ENCODE results near the gene WFDC8.

The WFDC8 gene

DNA sequence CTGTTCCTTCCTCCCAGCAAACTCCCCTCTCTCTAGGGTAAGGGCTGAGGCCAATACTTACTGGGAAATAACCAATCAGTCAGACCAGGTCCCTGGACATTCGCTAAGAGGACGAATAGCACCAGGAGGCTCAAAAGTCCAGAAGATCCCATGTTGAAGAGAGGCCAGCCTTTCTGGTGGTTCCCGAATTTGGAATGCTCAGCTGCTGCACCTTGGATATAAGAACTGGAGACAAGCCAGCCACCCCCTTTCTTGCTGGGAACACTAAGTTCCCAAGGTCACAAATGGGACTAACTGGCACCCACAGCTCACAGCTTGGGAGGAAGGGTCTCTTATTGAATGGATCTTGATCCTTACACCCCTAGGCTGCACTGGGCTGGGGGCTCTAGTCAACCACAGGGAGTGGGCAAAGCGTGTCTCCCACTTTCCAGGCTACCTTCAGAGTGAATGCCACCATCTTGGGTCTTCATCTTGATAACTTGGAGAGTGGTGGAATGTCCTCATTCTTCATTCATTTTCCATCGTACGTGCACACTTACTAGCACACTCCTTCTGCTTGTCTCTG, 31.8 kb downstream of the WFDC8 start, which contains the start of gene EPPIN:
Gene EPPIN (minus strand): TSS at position 196 of the 565 bp plus-strand sequence. CDS start 44 bp downstream, at position 152.
- no peak for DNase-seq

DNA sequence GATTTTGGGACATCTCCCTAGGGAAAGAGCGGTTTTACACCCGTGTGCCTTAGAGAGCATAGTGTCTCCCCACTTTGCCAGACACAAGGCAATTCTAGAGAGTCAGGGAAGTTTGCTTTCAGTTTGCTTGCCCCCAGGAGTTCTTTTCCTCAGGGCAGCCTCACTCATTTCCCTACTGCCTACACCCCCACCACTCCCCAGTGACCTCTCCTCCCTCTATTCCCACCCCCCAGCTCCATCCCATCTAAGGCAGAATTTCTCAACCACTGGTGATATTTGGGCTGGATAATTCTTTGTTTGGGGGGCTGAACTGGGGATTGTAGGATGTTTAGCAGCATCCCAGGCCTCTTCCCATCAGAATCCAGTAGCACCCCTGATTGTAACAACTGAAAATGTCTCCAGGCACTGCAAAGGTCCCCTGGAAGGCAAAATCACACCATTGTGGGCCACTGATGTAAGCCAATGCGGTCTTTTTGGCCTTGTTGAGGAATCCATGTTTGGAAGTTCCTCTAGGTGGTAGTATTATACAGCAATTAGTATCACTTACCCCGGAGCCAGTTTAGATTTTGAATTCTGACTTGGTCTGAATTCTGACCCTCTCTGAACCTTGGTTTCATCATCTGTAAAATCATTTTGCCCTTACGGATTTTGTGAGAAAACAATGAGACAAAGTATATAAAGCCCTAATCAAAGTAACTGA, 33.2 kb downstream of the WFDC8 start:
- DNase-seq: no peak

DNA sequence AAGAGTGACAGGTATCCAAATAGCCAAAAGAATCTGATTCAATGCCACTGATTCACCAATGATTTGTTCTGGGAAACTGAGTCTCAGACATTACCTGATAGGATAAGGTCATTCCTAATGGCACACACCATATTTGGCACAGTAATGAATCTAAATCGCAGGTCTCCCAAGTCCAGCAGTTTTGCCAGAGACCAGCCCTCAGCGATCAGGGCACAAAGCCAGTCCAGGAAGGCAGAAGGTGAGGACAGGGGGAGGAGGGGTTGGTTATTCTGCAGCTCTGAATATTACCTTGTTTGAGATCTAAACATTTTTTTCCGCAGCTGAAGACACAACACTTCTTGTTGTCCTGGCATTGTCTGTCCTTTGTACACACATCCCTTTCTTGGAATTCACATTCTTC, 33.7 kb downstream of the WFDC8 start:
- DNase-seq: no peak

DNA sequence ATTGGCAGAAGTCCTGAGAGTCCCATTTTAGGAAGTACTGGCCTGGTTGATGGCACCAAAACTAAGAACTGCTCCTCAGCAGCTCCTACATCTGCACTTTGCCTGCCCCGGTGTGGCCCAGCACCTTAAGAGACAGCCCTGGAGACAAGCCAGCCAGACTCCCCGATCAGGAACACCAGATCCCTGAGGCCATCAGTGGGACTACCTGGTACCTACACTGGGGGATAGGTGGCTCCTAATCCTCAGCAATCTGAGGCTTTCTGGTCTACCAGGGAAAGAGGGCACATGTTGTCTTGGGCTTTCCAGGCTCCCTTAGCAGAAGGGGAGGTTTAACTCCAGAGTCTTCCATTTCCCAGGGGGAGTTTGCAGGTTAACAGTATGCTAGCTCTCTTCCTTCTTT, 39.7 kb downstream of the WFDC8 start, which contains the start of gene WFDC6:
Gene WFDC6 (minus strand): TSS at position 101 of the 400 bp plus-strand sequence. CDS start 75 bp downstream, at position 26.
- no peak for DNase-seq

- no peak for DNase-seq
Measured at GRCh38 chr20:45538209-45538799, 40.8 kb downstream of the WFDC8 start.

- no peak for DNase-seq
Measured at GRCh38 chr20:45527294-45527693, 51.8 kb downstream of the WFDC8 start.

DNA sequence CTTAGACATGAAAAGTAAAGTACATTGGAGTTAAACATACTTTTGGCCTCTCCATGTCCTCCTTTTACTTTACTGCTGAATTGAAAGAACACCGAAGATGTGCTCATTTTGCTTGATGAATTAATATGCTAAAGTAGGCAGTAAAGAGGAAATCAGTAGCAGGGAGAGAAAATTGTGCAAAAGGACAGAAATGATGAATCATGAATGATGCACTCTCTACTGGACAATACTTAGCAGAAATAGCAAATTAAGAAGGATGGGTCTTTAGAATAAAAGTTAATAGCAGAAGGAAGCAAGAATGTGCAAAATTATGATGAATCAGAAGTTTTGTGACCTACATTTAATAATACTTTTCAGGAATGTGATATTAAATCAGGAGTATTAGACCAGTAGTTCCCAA, 55.3 kb downstream of the WFDC8 start:
- no peak for DNase-seq

- DNase-seq: no peak
Measured at GRCh38 chr20:45518282-45518681, 60.8 kb downstream of the WFDC8 start.

DNA sequence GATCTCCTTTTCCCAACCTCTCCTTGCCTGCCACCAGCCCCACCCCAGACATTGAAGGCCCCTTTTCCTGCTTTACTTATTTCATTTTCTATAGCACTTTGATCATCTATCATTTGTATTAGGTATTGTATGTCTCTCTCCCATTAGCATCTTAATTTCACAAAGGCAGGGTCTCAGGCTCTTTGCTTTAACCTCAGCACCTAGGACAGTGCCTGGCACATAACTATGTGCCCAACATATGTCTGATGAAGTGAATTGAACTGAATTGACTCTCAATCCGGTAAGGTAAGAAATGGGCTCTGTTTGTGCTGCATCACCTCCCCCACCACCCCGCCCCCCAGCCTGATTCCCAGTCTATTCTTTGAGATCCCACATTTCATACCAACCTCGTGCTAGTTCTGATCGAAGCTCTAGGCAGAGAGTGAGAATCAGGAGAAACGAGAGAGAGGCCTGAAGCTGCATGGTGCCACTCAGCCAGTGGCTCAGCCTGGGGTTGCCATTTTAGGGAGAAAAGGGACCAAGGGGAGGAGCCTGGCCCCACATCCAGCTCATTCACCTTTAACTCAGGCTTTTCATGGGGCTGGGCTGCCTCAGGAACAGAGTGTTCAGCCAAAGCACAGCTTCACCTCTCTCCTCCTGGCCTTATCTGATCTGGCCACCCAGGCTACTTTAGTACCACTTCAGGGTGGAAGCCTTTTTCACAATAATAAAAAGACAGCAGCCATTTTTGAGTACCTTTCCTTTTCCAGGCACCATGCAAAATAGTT, 63.8 kb downstream of the WFDC8 start, which contains the start of gene SPINT3:
Gene SPINT3 (minus strand): TSS at position 476 of the 767 bp plus-strand sequence. CDS start 14 bp downstream, at position 462.
- DNase-seq: no peak

- DNase-seq: no peak
Measured at GRCh38 chr20:45510242-45510862, 68.7 kb downstream of the WFDC8 start.

DNA sequence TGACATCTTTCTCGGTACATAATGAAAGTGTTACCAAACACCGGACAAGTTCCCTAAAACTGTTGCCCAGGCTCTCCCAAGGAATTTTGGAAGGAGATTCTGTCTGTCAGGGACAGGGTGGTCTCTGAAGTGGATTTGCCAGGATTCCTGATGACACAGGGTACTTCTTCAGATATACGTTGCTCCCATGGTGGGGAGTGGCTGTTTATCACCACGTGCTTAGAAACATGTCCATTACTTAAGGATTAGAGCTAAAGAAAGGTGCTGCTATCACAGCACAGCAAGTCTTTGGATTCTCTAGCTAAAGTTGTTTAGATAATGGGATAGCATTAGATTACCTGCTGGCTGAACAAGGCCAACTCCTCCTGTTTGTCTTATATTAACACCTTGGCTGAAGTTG, 70.0 kb downstream of the WFDC8 start:
- no peak for DNase-seq

- no peak for DNase-seq
Measured at GRCh38 chr20:45508068-45508886, 70.8 kb downstream of the WFDC8 start.

- no peak for DNase-seq
Measured at GRCh38 chr20:45507011-45507820, 71.9 kb downstream of the WFDC8 start.

DNA sequence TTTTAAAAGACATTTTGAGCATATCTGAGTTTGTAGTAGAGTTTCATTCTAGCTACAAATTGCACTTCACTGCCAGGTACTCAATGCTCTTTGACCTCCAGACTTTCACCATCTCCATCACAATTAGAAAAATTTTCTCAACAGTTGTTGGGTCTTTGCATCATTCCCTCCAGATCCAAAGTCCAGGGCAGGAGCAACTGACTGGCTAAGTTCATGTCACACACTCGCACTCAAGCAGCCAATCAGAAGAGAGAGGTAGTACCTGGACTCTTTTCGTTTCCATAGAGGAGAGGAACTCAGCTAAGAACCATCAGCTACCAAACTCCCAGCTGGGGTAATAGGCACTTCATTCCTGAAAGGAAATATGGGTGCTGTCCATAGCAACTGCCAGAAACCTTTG, 72.7 kb downstream of the WFDC8 start:
- no peak for DNase-seq

- DNase-seq: no peak
Measured at GRCh38 chr20:45503403-45503802, 75.7 kb downstream of the WFDC8 start.

- DNase-seq: no peak
Measured at GRCh38 chr20:45502561-45502960, 76.5 kb downstream of the WFDC8 start.

Measured in CD4-positive, alpha-beta T cell treated with Interleukin-21 for 1 hour (primary cell).